A549 (cell line): ENCODE results near the gene DMPK. TPM values are rescaled to one million over a fixed set of nuclear protein-coding genes. Genes with fewer than 3 reads are reported as not detected.

Source experiments
- ATAC-seq, 2 experiments: fragments of 200-7000 bp in 1 of 2; fragments of >200 bp in 1 of 2; cut with Nextera tagmentation in 1 of 2; cut with Tn5 transposase in 1 of 2; 3 replicates each; pipeline versions ENCODE4 v1.8.0 to v1.9.1; 2018 to 2020; ENCODE audit warnings: mild to moderate bottlenecking in 1 of 2, moderate library complexity in 1 of 2
- CTCF ChIA-PET: fragments of 300-600 bp; sonication (Branson Sonifier 250); formaldehyde crosslinking; extraction: SDS; loops from one replicate; lab custom pipeline; 2021; ENCODE audit warnings: antibody characterized with exemption, inconsistent platforms; lab: Yijun Ruan, JAX
- POLR2A ChIA-PET: fragments of 350-600 bp; formaldehyde crosslinking; extraction: SDS; loops from one replicate; lab custom pipeline; 2021; ENCODE audit warnings: antibody characterized with exemption, inconsistent platforms; lab: Yijun Ruan, JAX
- DNase-seq, 2 experiments: peaks; one replicate each; pipeline versions ENCODE4 v3.0.0 to v3.0.0-alpha.2; 2011 to 2016; ENCODE audit warnings: low read depth in 1 of 2, low spot score in 1 of 2
- FAIRE-seq: peaks from 2 replicates; lab custom pipeline; 2011; peaks lifted over from hg19 to GRCh38; lab: Jason Lieb, UNC
- H3K27ac ChIP-seq, 2 experiments: fragments of >200 bp; sonication (Bioruptor Twin); formaldehyde crosslinking; 3 replicates each; pipeline ENCODE4 v1.5.1; 2016 to 2017
- H3K4me1 ChIP-seq: fragments of >200 bp; sonication (Bioruptor Twin); formaldehyde crosslinking; 3 replicates; pipeline ENCODE4 v1.6.1; 2016
- H3K4me2 ChIP-seq: fragments of >200 bp; sonication (Bioruptor Twin); formaldehyde crosslinking; 3 replicates; pipeline ENCODE4 v1.6.1; 2016
- H3K4me3 ChIP-seq: fragments of >200 bp; sonication (Bioruptor Twin); formaldehyde crosslinking; 3 replicates; pipeline ENCODE4 v1.5.1; 2016
- H3K9me3 ChIP-seq: fragments of >200 bp; sonication (Bioruptor Twin); formaldehyde crosslinking; 3 replicates; pipeline ENCODE4 v1.6.1; 2016
- CEBPB ChIP-seq, 2 experiments: fragments of >200 bp in 1 of 2; sonication (Bioruptor Twin) in 1 of 2; formaldehyde crosslinking in 1 of 2; IDR thresholded peaks; 2 replicates each; pipeline ENCODE4 v1.6.1; 2012 to 2016
- EP300 ChIP-seq, 2 experiments: fragments of >200 bp; sonication (Bioruptor Twin); formaldehyde crosslinking; IDR thresholded peaks; 2 replicates in 1 of 2; 3 replicates in 1 of 2; pipeline ENCODE4 v1.6.1; 2016 to 2017
- GATA3 ChIP-seq: IDR thresholded peaks from 2 replicates; pipeline ENCODE4 v1.6.1; 2012; ENCODE audit warnings: borderline replicate concordance
- HOXB13 ChIP-seq: fragments of 250-450 bp; sonication (Bioruptor Pico); IDR thresholded peaks from 2 replicates; pipeline ENCODE4 v1.5.0; 2020; ENCODE audit warnings: low read depth, mild to moderate bottlenecking, moderate library complexity
- JUN ChIP-seq, 2 experiments: fragments of >200 bp; sonication (Bioruptor Twin); formaldehyde crosslinking; IDR thresholded peaks; 2 replicates in 1 of 2; 3 replicates in 1 of 2; pipeline ENCODE4 v1.6.1; 2016 to 2017
- JUNB ChIP-seq: fragments of >200 bp; sonication (Bioruptor Twin); formaldehyde crosslinking; IDR thresholded peaks from 2 replicates; pipeline ENCODE4 v1.6.1; 2016
- KDM1A ChIP-seq: fragments of 200-600 bp; sonication (generic); IDR thresholded peaks from 2 replicates; pipeline ENCODE4 v1.6.1; 2016; ENCODE audit warnings: low read depth, mild to moderate bottlenecking
- MAFK ChIP-seq: fragments of 450-650 bp; IDR thresholded peaks from 2 replicates; pipeline ENCODE4 v1.6.1; 2014; ENCODE audit not compliant: partially characterized antibody
- MAZ ChIP-seq: fragments of 150-350 bp; IDR thresholded peaks from 2 replicates; pipeline ENCODE4 v1.6.1; 2014; ENCODE audit warnings: antibody characterized with exemption, low read depth, low read length, borderline replicate concordance
- MYC ChIP-seq: IDR thresholded peaks from 2 replicates; pipeline ENCODE4 v1.6.1; 2012; ENCODE audit warnings: mild to moderate bottlenecking, inconsistent platforms, low read length, improper control_type of control experiment, borderline replicate concordance
- NFE2L2 ChIP-seq: fragments of 150-350 bp; conservative IDR thresholded peaks from 2 replicates; pipeline ENCODE4 v1.6.1; 2014; ENCODE audit warnings: low read length
- NPAS2 ChIP-seq: fragments of 250-450 bp; sonication (Bioruptor Pico); IDR thresholded peaks from 2 replicates; pipeline ENCODE4 v1.8.0; 2022; ENCODE audit warnings: mild to moderate bottlenecking, moderate library complexity, borderline replicate concordance
- NR3C1 ChIP-seq: fragments of >200 bp; sonication (Bioruptor Twin); formaldehyde crosslinking; IDR thresholded peaks from 3 replicates; pipeline ENCODE4 v1.6.1; 2017
- POLR2AphosphoS2 ChIP-seq: conservative IDR thresholded peaks from 2 replicates; pipeline ENCODE4 v1.6.1; 2012; ENCODE audit warnings: low read length, improper control_type of control experiment, inconsistent platforms
- RAD21 ChIP-seq, 2 experiments: fragments of >200 bp in 1 of 2; sonication (Bioruptor Twin) in 1 of 2; formaldehyde crosslinking in 1 of 2; IDR thresholded peaks in 1 of 2; conservative IDR thresholded peaks in 1 of 2; 2 replicates in 1 of 2; 3 replicates in 1 of 2; pipeline ENCODE4 v1.6.1; 2012 to 2018; ENCODE audit warnings: inconsistent platforms in 1 of 2
- RARB ChIP-seq: fragments of 250-450 bp; sonication (Bioruptor Pico); IDR thresholded peaks from 2 replicates; pipeline ENCODE4 v1.8.0; 2021; ENCODE audit warnings: mild to moderate bottlenecking, moderate library complexity
- RCOR1 ChIP-seq: fragments of 150-350 bp; IDR thresholded peaks from 2 replicates; pipeline ENCODE4 v1.6.1; 2014; ENCODE audit warnings: antibody characterized with exemption, low read length, low read depth
- RNF2 ChIP-seq: fragments of 200-600 bp; sonication (generic); IDR thresholded peaks from 2 replicates; pipeline ENCODE4 v1.6.1; 2016; ENCODE audit warnings: low read depth, mild to moderate bottlenecking, antibody characterized with exemption, moderate library complexity, borderline replicate concordance
- SMC3 ChIP-seq: fragments of >200 bp; sonication (Bioruptor Twin); formaldehyde crosslinking; IDR thresholded peaks from 3 replicates; pipeline ENCODE4 v1.6.1; 2018; ENCODE audit warnings: inconsistent platforms
- TFCP2L1 ChIP-seq: fragments of 250-450 bp; sonication (Bioruptor Pico); IDR thresholded peaks from 2 replicates; pipeline ENCODE4 v1.5.0; 2021; ENCODE audit warnings: mild to moderate bottlenecking
- TP53 ChIP-seq: fragments of 250-450 bp; sonication (Bioruptor Pico); IDR thresholded peaks from 2 replicates; pipeline ENCODE4 v1.5.0; 2021; ENCODE audit warnings: mild to moderate bottlenecking, moderate library complexity
- ZC3H11A ChIP-seq: fragments of 450-650 bp; IDR thresholded peaks from 2 replicates; pipeline ENCODE4 v1.6.1; 2014; ENCODE audit warnings: antibody characterized with exemption, mild to moderate bottlenecking
- ZSCAN20 ChIP-seq: fragments of 250-450 bp; sonication (Bioruptor Pico); IDR thresholded peaks from 2 replicates; pipeline ENCODE4 v1.8.0; 2022; ENCODE audit warnings: mild to moderate bottlenecking, moderate library complexity
- WGBS: methylation state at CpG from one replicate; pipeline ENCODE4 v1.1.6; 2017; ENCODE audit errors: missing lambda C conversion rate; 5-methylcytosine and 5-hydroxymethylcytosine counted together
- polyA plus RNA-seq, 4 experiments: library from polyadenylated mRNA; depleted of rRNA in 3 of 4; stranded (reverse); fragments of >200 nt; fragmentation: RNase III in 1 of 4; extraction: RNeasy Plus Mini Kit Qiagen cat#74134 plus additional on column Dnase treatment in 1 of 4; gene quantifications; 2 replicates in 3 of 4; 3 replicates in 1 of 4; pipeline ENCODE4 v1.2.3, GENCODE V29; 2011 to 2017
- TF ChIP-seq, protein P1 (sequence below): fragments of 450-650 bp; IDR thresholded peaks from 2 replicates; pipeline ENCODE4 v1.6.1; 2014; ENCODE audit warnings: antibody characterized with exemption
- TF ChIP-seq, protein P2 (sequence below): fragments of >200 bp; sonication (Bioruptor Twin); formaldehyde crosslinking; IDR thresholded peaks from 3 replicates; pipeline ENCODE4 v1.5.1; 2016
- TF ChIP-seq, protein P3 (sequence below): IDR thresholded peaks from 2 replicates; pipeline ENCODE4 v1.6.1; 2012; ENCODE audit warnings: low read depth, borderline replicate concordance
- TF ChIP-seq, protein P4 (sequence below): fragments of 250-450 bp; sonication (Bioruptor Pico); IDR thresholded peaks from 2 replicates; pipeline ENCODE4 v1.5.0; 2021; ENCODE audit warnings: mild to moderate bottlenecking, moderate library complexity, borderline replicate concordance
- TF ChIP-seq, protein P5 (sequence below): IDR thresholded peaks from 2 replicates; pipeline ENCODE4 v1.6.1; 2012

DMPK gene
- polyA plus RNA-seq, 2 of the 4 experiments (the other 2 are of a cell fraction), result 21.6 to 56.6 TPM

DNA sequence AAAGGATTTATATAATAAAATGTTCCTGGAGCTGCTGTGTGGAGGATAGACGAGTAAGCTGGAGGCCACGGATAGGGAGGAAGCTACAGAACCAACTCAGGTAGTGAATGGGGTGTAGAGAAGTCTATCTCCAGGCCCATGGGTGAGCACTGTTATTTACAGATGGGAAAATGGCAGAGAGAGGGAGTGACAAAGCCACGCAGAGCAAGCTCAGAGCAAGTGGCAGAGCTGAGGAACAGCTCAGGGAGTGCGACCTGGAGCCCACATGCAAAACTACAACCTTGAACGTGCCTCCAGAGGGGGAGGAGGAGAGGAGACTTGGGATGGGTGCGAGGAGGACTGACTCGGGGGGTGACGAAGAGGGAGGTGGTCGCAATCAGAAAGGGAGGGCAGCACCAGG lies 46.2 kb upstream of the DMPK start:
- Histone ChIP-seq H3K4me2 (no peak overlapping the region), H3K4me3 (no peak overlapping the region), H3K4me1 (no peaks in the 10 kb centered on the region), H3K9me3 (no peaks in the 10 kb centered on the region), H3K27ac (no peak overlapping the region)
- CTCF ChIA-PET, result interaction anchor here (0.7 to 62.0 kb wide), 4 partner anchors 8 to 44 kb away, joined by 3 to 2204 read pairs (median 20); partner anchors contain the start of genes DMPK, DMWD, RSPH6A and SIX5
- ATAC-seq (no peak), DNase-seq (no peak), FAIRE-seq (no peak)
- no peak for TF ChIP-seq RAD21 (conservative IDR thresholded peaks at IDR 0.05 in 1 of 2, IDR thresholded peaks at IDR 0.05 in 1 of 2)
- TF ChIP-seq TP53 (CRISPR knock-in tag), result no peak
- TF ChIP-seq NFE2L2, result no peak
- no peak for TF ChIP-seq NR3C1
- TF ChIP-seq POLR2AphosphoS2, result no peak
- no peak for TF ChIP-seq TFCP2L1
- TF ChIP-seq GATA3, result no peak
- no peak for TF ChIP-seq JUNB
- TF ChIP-seq, protein P1, sequence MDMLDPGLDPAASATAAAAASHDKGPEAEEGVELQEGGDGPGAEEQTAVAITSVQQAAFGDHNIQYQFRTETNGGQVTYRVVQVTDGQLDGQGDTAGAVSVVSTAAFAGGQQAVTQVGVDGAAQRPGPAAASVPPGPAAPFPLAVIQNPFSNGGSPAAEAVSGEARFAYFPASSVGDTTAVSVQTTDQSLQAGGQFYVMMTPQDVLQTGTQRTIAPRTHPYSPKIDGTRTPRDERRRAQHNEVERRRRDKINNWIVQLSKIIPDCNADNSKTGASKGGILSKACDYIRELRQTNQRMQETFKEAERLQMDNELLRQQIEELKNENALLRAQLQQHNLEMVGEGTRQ, result no peak
- no peak for TF ChIP-seq SMC3
- no peak for TF ChIP-seq RCOR1
- no peak for TF ChIP-seq MAZ
- TF ChIP-seq JUN (IDR thresholded peaks at IDR 0.05), result no peak
- TF ChIP-seq NPAS2 (CRISPR knock-in tag), result no peak
- TF ChIP-seq RNF2, result no peak
- no peak for TF ChIP-seq MYC
- no peak for TF ChIP-seq ZSCAN20
- TF ChIP-seq, all 56 proteins: peak for 0
- WGBS, result 94% methylated on average over 9 of the region's 9 CpGs
- POLR2A ChIA-PET, result interaction anchor here (0.5 to 1.6 kb wide), 3 partner anchors 8 to 964 kb away, joined by 3 to 5 read pairs (median 3); partner anchors contain the start of gene SYMPK

DNA sequence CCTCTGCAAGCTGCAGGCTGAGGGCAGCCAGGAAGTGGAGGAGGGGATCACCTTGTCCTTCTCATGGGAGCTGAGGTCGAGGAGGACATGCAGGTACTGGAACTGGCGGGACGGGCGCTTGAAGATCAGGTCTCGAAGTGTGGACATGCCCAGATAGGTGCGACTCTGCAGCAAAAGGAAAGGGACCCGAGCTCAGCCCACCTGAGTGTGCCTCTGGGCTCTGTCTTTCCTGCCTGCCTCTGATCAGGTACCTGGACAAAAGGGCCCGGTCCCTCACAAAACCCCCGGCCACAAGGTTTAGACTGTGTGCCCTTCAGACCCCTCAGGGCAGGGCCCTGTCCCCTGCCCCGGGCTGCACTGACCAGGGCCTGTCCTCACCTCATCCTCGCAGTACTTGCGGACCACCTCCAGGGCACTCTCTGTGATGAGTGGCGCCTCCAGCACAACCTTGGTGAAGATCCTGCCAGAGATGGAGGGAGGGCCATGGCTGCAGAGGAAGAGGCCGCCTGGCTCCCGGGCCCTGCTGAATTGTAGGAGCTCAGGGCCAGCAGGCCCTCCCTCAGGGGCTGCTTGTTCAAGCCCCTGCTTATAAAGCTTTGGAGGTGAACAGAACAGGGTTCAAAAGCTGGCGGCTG lies 45.3 kb upstream of the DMPK start:
- Histone ChIP-seq H3K4me3 (no peak overlapping the region), H3K4me1 (no peaks in the 10 kb centered on the region), H3K9me3 (no peaks in the 10 kb centered on the region), H3K27ac (no peak overlapping the region), H3K4me2 (no peak overlapping the region)
- FAIRE-seq, result no peak
- ATAC-seq, result peak; percentile 5 to 45; a peak in 3 of 6 replicates
- TF ChIP-seq JUNB (no peak), NFE2L2 (no peak), ZC3H11A (no peak), HOXB13 (no peak), EP300 (IDR thresholded peaks at IDR 0.05) (no peak), CEBPB (IDR thresholded peaks at IDR 0.05) (no peak), RAD21 (conservative IDR thresholded peaks at IDR 0.05 in 1 of 2, IDR thresholded peaks at IDR 0.05 in 1 of 2) (no peak), MAFK (no peak), RARB (CRISPR knock-in tag) (no peak), KDM1A (no peak), NPAS2 (CRISPR knock-in tag) (no peak)
- TF ChIP-seq, protein P2, sequence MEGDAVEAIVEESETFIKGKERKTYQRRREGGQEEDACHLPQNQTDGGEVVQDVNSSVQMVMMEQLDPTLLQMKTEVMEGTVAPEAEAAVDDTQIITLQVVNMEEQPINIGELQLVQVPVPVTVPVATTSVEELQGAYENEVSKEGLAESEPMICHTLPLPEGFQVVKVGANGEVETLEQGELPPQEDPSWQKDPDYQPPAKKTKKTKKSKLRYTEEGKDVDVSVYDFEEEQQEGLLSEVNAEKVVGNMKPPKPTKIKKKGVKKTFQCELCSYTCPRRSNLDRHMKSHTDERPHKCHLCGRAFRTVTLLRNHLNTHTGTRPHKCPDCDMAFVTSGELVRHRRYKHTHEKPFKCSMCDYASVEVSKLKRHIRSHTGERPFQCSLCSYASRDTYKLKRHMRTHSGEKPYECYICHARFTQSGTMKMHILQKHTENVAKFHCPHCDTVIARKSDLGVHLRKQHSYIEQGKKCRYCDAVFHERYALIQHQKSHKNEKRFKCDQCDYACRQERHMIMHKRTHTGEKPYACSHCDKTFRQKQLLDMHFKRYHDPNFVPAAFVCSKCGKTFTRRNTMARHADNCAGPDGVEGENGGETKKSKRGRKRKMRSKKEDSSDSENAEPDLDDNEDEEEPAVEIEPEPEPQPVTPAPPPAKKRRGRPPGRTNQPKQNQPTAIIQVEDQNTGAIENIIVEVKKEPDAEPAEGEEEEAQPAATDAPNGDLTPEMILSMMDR, result no peak
- TF ChIP-seq, protein P3, sequence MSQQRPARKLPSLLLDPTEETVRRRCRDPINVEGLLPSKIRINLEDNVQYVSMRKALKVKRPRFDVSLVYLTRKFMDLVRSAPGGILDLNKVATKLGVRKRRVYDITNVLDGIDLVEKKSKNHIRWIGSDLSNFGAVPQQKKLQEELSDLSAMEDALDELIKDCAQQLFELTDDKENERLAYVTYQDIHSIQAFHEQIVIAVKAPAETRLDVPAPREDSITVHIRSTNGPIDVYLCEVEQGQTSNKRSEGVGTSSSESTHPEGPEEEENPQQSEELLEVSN, result no peak
- TF ChIP-seq, protein P4, sequence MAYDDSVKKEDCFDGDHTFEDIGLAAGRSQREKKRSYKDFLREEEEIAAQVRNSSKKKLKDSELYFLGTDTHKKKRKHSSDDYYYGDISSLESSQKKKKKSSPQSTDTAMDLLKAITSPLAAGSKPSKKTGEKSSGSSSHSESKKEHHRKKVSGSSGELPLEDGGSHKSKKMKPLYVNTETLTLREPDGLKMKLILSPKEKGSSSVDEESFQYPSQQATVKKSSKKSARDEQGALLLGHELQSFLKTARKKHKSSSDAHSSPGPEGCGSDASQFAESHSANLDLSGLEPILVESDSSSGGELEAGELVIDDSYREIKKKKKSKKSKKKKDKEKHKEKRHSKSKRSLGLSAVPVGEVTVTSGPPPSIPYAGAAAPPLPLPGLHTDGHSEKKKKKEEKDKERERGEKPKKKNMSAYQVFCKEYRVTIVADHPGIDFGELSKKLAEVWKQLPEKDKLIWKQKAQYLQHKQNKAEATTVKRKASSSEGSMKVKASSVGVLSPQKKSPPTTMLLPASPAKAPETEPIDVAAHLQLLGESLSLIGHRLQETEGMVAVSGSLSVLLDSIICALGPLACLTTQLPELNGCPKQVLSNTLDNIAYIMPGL (CRISPR knock-in tag), result no peak
- TF ChIP-seq, protein P5, sequence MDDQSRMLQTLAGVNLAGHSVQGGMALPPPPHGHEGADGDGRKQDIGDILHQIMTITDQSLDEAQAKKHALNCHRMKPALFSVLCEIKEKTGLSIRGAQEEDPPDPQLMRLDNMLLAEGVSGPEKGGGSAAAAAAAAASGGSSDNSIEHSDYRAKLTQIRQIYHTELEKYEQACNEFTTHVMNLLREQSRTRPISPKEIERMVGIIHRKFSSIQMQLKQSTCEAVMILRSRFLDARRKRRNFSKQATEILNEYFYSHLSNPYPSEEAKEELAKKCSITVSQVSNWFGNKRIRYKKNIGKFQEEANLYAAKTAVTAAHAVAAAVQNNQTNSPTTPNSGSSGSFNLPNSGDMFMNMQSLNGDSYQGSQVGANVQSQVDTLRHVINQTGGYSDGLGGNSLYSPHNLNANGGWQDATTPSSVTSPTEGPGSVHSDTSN, result no peak
- WGBS, result 91% methylated on average over 16 of the region's 16 CpGs
- ChIA-PET POLR2A (interaction anchor here (1.2 to 1.5 kb wide), 2 partner anchors 10 to 35 kb away, joined by 3 to 5 read pairs; partner anchors contain the start of gene SYMPK), CTCF (interaction anchor here (1.2 to 62.0 kb wide), 3 partner anchors 9 to 55 kb away, joined by 4 to 2204 read pairs (median 38); partner anchors contain the start of genes DMPK, DMWD, RSPH6A and SIX5)
- no peak for DNase-seq
